Progenitor cell of endocrine pancreas (in vitro differentiated cells): ENCODE measurements around the gene OR2F2. TPM values are rescaled to one million over a fixed set of nuclear protein-coding genes. Genes with fewer than 3 reads are reported as not detected.
A peak's percentile ranks its signal among the peaks of the same experiment; 100 is the strongest.

ENCODE experiments used
- DNase-seq: peaks from one replicate; pipeline ENCODE4 v3.0.0; 2021; ENCODE audit warnings: low spot score; ENCODE audit not compliant: unreplicated experiment
- H3K27ac Mint-ChIP-seq: 2 replicates; pipeline ENCODE4 v1.8.0; 2021; ENCODE audit warnings: mild to moderate bottlenecking, moderate library complexity, mixed read lengths
- H3K27me3 Mint-ChIP-seq: 2 replicates; pipeline ENCODE4 v1.8.0; 2021; ENCODE audit warnings: mixed read lengths
- H3K36me3 Mint-ChIP-seq: 2 replicates; pipeline ENCODE4 v1.8.0; 2022; ENCODE audit warnings: mixed read lengths; ENCODE audit not compliant: insufficient read depth
- H3K4me1 Mint-ChIP-seq: 2 replicates; pipeline ENCODE4 v1.8.0; 2021; ENCODE audit warnings: low read depth, mixed read lengths
- H3K4me3 Mint-ChIP-seq: 2 replicates; pipeline ENCODE4 v1.8.0; 2021; ENCODE audit warnings: low read depth, mild to moderate bottlenecking, moderate library complexity, mixed read lengths
- H3K9me3 Mint-ChIP-seq: 2 replicates; pipeline ENCODE4 v1.8.0; 2021; ENCODE audit warnings: low read depth, mixed read lengths
- total RNA-seq: library from RNA; stranded (reverse); gene quantifications from 2 replicates; pipeline ENCODE4 v1.2.1, GENCODE V29; 2021
- TF ChIP-seq, protein P1 (sequence below): fragments of 200-600 bp; sonication (generic); IDR thresholded peaks from one replicate; pipeline ENCODE4 v1.5.0; 2021; ENCODE audit warnings: antibody characterized with exemption, mild to moderate bottlenecking; ENCODE audit not compliant: unreplicated experiment

Gene OR2F2
- total RNA-seq, 1 donor from 2014 or later: not detected

DNA sequence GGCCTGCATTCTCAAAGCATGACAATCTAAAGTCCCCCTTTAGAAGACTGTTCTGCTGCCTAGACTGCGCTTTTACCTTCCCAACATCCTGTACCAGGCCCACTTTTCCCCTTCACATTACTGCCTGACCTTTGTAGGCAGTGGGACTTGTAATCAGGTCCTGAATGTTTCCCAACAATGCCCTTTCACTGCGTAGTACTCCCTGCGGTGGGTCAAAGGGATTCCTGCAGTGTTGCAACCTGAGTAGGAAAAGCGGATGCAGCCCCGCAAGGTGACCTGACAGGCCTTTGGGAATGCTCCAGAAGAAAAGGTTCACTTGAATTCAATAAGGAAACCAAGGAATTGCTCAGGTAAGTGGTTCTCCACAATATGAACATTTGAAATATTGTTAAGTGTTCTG lies 28.1 kb upstream of the OR2F2 start:
- TF ChIP-seq, protein P1, sequence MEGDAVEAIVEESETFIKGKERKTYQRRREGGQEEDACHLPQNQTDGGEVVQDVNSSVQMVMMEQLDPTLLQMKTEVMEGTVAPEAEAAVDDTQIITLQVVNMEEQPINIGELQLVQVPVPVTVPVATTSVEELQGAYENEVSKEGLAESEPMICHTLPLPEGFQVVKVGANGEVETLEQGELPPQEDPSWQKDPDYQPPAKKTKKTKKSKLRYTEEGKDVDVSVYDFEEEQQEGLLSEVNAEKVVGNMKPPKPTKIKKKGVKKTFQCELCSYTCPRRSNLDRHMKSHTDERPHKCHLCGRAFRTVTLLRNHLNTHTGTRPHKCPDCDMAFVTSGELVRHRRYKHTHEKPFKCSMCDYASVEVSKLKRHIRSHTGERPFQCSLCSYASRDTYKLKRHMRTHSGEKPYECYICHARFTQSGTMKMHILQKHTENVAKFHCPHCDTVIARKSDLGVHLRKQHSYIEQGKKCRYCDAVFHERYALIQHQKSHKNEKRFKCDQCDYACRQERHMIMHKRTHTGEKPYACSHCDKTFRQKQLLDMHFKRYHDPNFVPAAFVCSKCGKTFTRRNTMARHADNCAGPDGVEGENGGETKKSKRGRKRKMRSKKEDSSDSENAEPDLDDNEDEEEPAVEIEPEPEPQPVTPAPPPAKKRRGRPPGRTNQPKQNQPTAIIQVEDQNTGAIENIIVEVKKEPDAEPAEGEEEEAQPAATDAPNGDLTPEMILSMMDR: no peak
- no peaks in the 10 kb centered on the region for H3K36me3 Mint-ChIP-seq
- H3K27me3 Mint-ChIP-seq: no peaks in the 10 kb centered on the region
- peaks cover 12% of the 10 kb centered on the region for H3K4me1 Mint-ChIP-seq
- H3K9me3 Mint-ChIP-seq: no peaks in the 10 kb centered on the region
- no peak overlapping the region for H3K4me3 Mint-ChIP-seq
- no peak for DNase-seq
- peak overlapping the region; percentile 58 for H3K27ac Mint-ChIP-seq

DNA sequence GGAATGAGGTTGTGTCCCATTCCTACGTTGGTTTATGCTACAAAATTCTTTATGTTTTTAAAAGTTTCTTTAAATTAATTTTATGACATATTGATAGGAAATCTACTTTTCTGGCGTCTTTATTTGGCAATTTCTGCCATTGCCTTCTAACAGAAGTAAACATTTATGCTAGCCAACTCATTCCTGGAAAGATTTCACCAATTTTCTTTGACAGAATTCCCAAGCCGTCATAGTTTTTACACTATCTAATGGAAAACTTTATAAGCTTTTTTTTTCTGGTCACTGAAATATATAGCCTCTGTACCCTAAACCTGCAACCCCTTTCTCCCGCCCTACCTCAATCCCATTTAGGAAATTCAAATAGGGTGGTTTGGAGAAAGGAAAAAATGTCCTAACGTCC lies 26.9 kb upstream of the OR2F2 start:
- H3K9me3 Mint-ChIP-seq: no peaks in the 10 kb centered on the region
- H3K27me3 Mint-ChIP-seq: no peaks in the 10 kb centered on the region
- no peaks in the 10 kb centered on the region for H3K36me3 Mint-ChIP-seq
- DNase-seq: no peak
- peaks cover 11% of the 10 kb centered on the region for H3K4me1 Mint-ChIP-seq
- TF ChIP-seq, protein P1: no peak
- no peak overlapping the region for H3K27ac Mint-ChIP-seq
- H3K4me3 Mint-ChIP-seq: no peak overlapping the region

DNA sequence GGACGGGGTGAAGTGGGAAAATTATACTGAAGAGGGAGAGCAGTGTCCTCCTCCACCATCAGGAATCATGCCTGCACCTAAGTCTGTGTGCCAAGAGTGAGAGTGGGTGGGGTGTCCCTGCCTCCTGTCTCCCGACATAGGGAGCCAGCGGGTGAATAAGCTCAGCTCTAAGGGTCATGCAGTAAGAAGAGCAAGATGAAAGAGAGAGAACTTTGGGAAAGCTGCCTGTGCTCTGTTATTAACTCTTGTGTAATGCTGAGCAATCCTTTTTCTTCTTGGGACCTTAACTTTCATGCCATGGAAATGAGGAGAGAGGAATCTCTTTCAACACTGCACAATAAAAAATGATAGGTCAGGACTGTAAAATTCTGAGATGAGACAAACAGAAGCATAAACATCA lies 25.2 kb upstream of the OR2F2 start:
- Mint-ChIP-seq H3K27ac (no peak overlapping the region), H3K4me1 (peaks cover 15% of the 10 kb centered on the region), H3K27me3 (no peaks in the 10 kb centered on the region), H3K4me3 (no peak overlapping the region), H3K9me3 (no peaks in the 10 kb centered on the region), H3K36me3 (no peaks in the 10 kb centered on the region)
- TF ChIP-seq, protein P1: no peak
- no peak for DNase-seq

DNA sequence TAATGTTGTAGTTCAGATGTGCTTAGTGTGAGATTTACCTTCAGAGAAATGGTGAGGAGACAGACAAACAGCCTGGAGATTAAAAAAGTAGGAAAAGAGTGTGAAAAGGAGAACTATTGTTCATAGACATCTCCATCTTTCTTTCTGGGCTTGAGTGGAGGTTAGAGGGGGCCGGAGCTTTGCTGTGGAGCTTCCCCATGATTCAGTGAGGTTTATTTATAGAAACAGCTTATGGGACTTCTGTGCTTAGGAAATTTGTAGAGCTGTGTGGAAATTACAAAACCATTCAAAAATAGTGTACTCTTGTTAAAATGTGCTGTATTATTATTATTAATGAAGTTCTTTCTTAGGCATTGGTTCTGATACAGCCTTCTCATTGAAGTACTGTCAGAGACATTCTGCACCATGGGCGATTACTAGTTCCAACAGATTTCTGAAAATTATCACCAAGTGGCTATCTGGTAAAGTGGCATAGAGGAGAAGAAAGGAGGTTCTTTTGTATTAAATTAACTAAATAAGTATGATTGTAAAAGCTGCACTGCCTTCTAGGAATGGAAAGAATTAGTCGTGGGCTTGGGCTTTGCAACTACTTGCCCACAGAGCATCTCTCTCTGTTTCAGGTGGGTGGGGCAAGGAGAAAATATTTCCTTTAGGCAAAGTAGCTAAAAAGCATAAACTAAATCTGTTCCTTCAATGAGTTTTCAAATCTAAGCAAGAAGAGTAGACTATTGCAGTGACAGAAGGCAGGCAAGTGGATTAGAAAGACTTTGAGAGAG lies 24.4 kb upstream of the OR2F2 start:
- Mint-ChIP-seq H3K4me1 (peaks cover 9% of the 10 kb centered on the region), H3K4me3 (no peak overlapping the region), H3K9me3 (no peaks in the 10 kb centered on the region), H3K36me3 (no peaks in the 10 kb centered on the region), H3K27ac (no peak overlapping the region), H3K27me3 (no peaks in the 10 kb centered on the region)
- DNase-seq: no peak
- TF ChIP-seq, protein P1: no peak

DNA sequence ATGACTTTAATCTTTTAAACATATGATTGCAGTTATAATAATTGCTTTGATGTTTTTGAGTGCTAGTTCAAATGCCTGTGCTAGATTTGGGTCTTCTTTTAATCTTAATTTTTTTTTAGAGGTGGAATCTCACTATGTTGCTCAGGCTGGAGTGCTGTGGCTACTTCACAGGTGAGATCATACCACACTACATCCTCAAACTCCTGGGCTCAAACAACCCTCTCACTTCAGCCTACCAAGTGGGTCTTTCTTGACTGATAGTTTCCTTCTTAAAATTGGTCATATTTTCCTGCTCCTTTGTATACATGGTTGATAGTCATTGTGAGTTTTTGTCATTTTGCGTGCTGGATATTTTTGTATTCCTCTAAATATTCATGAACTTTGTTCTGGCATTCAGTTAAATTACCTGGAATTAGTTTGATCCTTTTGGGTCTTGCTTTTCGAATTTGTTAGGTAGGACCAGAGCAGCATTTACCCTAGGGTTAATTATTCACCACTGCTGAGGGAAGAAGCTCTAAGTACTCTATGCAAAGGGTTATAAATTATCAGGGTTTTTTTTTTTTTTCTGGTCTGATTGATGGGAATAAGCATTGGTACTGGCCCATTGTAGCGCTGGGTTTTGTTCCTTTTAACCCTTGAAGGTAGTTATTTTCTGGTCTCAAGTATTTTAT lies 21.0 kb upstream of the OR2F2 start:
- no peak for DNase-seq
- peaks cover 9% of the 10 kb centered on the region for H3K4me1 Mint-ChIP-seq
- H3K27ac Mint-ChIP-seq: peak overlapping the region; percentile 76
- H3K4me3 Mint-ChIP-seq: no peak overlapping the region
- H3K27me3 Mint-ChIP-seq: no peaks in the 10 kb centered on the region
- TF ChIP-seq, protein P1: no peak
- peaks cover 5% of the 10 kb centered on the region for H3K9me3 Mint-ChIP-seq
- H3K36me3 Mint-ChIP-seq: no peaks in the 10 kb centered on the region
